Large intestine (tissue), 3 donors: ENCODE data around the gene PPARGC1A. TPM values are rescaled to one million over a fixed set of nuclear protein-coding genes. Genes with fewer than 3 reads are reported as not detected.
A peak's percentile ranks its signal among the peaks of the same experiment; 100 is the strongest.

ENCODE experiments used
- DNase-seq, 2 donors: peaks; one replicate each; pipeline versions ENCODE4 v3.0.0 to v3.0.0-alpha.2; 2013
- H3K27ac ChIP-seq: one replicate; pipeline ENCODE4 v1.5.1; 2013; ENCODE audit warnings: low read length
- H3K27me3 ChIP-seq: 2 replicates; pipeline ENCODE4 v1.6.1; 2013; ENCODE audit warnings: low read length; ENCODE audit not compliant: control insufficient read depth, insufficient read depth
- H3K36me3 ChIP-seq: 2 replicates; pipeline ENCODE4 v1.6.1; 2013; ENCODE audit warnings: low read length; ENCODE audit not compliant: control insufficient read depth, insufficient read depth
- H3K4me1 ChIP-seq: one replicate; pipeline ENCODE4 v1.6.1; 2013; ENCODE audit warnings: low read length; ENCODE audit not compliant: control insufficient read depth, insufficient read depth
- H3K4me3 ChIP-seq: one replicate; pipeline ENCODE4 v1.5.1; 2013; ENCODE audit warnings: low read length
- H3K9me3 ChIP-seq: one replicate; pipeline ENCODE4 v1.6.1; 2013; ENCODE audit warnings: mild to moderate bottlenecking, low read depth, low read length, moderate library complexity; ENCODE audit not compliant: control insufficient read depth
- WGBS: methylation state at CpG from one replicate; pipeline ENCODE4 v1.1.5; 2013; ENCODE audit warnings: low lambda C conversion rate; ENCODE audit not compliant: insufficient coverage; 5-methylcytosine and 5-hydroxymethylcytosine counted together
- polyA plus RNA-seq: library from polyadenylated mRNA; unstranded; fragments of 120-200 nt; gene quantifications from one replicate; pipeline ENCODE4 v1.2.1, GENCODE V29; 2013

The PPARGC1A gene
- polyA plus RNA-seq, 1 donor, result 3.2 TPM

GRCh38 chr4:23915459-23916132 is 25.7 kb upstream of the PPARGC1A start:
- H3K9me3 ChIP-seq, result no peaks in the 10 kb centered on the region
- H3K36me3 ChIP-seq, result no peaks in the 10 kb centered on the region
- no peaks in the 10 kb centered on the region for H3K4me1 ChIP-seq
- no peak overlapping the region for H3K27ac ChIP-seq
- H3K27me3 ChIP-seq, result no peaks in the 10 kb centered on the region
- DNase-seq, result no peak
- no peak overlapping the region for H3K4me3 ChIP-seq
- WGBS, result no CpG with 5 or more reads among the region's 2 CpGs

- no peak overlapping the region for H3K27ac ChIP-seq
- no CpG with 5 or more reads among the region's 2 CpGs for WGBS
- H3K27me3 ChIP-seq, result no peaks in the 10 kb centered on the region
These were observed 22.0 kb upstream of the PPARGC1A start for GRCh38 chr4:23911675-23912455.

GRCh38 chr4:23909671-23910070 is 19.8 kb upstream of the PPARGC1A start:
- Histone ChIP-seq H3K9me3 (no peaks in the 10 kb centered on the region), H3K27me3 (no peaks in the 10 kb centered on the region), H3K4me1 (no peaks in the 10 kb centered on the region), H3K36me3 (no peaks in the 10 kb centered on the region), H3K4me3 (no peak overlapping the region), H3K27ac (no peak overlapping the region)
- no peak for DNase-seq
- WGBS, result no CpG with 5 or more reads among the region's 1 CpG

More at GRCh38 chr4:23911675-23912455, 22.0 kb upstream of the PPARGC1A start:
- Histone ChIP-seq H3K9me3 (no peaks in the 10 kb centered on the region), H3K36me3 (no peaks in the 10 kb centered on the region), H3K4me1 (no peaks in the 10 kb centered on the region), H3K4me3 (no peak overlapping the region)
- no peak for DNase-seq

- H3K9me3 ChIP-seq, result no peaks in the 10 kb centered on the region
- WGBS, result 80% methylated on average over 1 of the region's 3 CpGs
- H3K36me3 ChIP-seq, result no peaks in the 10 kb centered on the region
- H3K27ac ChIP-seq, result no peak overlapping the region
- DNase-seq, result no peak
- no peaks in the 10 kb centered on the region for H3K4me1 ChIP-seq
- H3K4me3 ChIP-seq, result no peak overlapping the region
- no peaks in the 10 kb centered on the region for H3K27me3 ChIP-seq
These were observed 17.0 kb upstream of the PPARGC1A start for GRCh38 chr4:23906839-23907238.

- H3K27ac ChIP-seq, result no peak overlapping the region
- H3K9me3 ChIP-seq, result no peaks in the 10 kb centered on the region
These were observed 14.8 kb upstream of the PPARGC1A start for GRCh38 chr4:23904639-23905071.

GRCh38 chr4:23903859-23904438 is 14.1 kb upstream of the PPARGC1A start:
- Histone ChIP-seq H3K27ac (no peak overlapping the region), H3K27me3 (no peaks in the 10 kb centered on the region), H3K9me3 (no peaks in the 10 kb centered on the region), H3K4me3 (no peak overlapping the region), H3K4me1 (no peaks in the 10 kb centered on the region), H3K36me3 (no peaks in the 10 kb centered on the region)
- DNase-seq, result peak; percentile 33 to 82
- no CpG with 5 or more reads among the region's 7 CpGs for WGBS

More at GRCh38 chr4:23904639-23905071, 14.8 kb upstream of the PPARGC1A start:
- Histone ChIP-seq H3K27me3 (no peaks in the 10 kb centered on the region), H3K4me3 (no peak overlapping the region), H3K36me3 (no peaks in the 10 kb centered on the region), H3K4me1 (no peaks in the 10 kb centered on the region)
- DNase-seq, result no peak
- 83% methylated on average over 2 of the region's 5 CpGs for WGBS

- DNase-seq, result no peak
- no peaks in the 10 kb centered on the region for H3K27me3 ChIP-seq
- no peaks in the 10 kb centered on the region for H3K36me3 ChIP-seq
- 88% methylated on average over 1 of the region's 4 CpGs for WGBS
- H3K4me3 ChIP-seq, result no peak overlapping the region
- no peaks in the 10 kb centered on the region for H3K9me3 ChIP-seq
- no peaks in the 10 kb centered on the region for H3K4me1 ChIP-seq
- no peak overlapping the region for H3K27ac ChIP-seq
These were observed 12.5 kb upstream of the PPARGC1A start for GRCh38 chr4:23902222-23902804.

GRCh38 chr4:23900636-23901035 is 10.8 kb upstream of the PPARGC1A start:
- Histone ChIP-seq H3K36me3 (no peaks in the 10 kb centered on the region), H3K4me3 (no peak overlapping the region), H3K4me1 (no peaks in the 10 kb centered on the region), H3K9me3 (no peaks in the 10 kb centered on the region), H3K27me3 (no peaks in the 10 kb centered on the region), H3K27ac (no peak overlapping the region)
- DNase-seq, result no peak
- no CpG with 5 or more reads among the region's 6 CpGs for WGBS

- DNase-seq, result no peak
- 100% methylated on average over 2 of the region's 4 CpGs for WGBS
These were observed 9.7 kb upstream of the PPARGC1A start for GRCh38 chr4:23899565-23899964.

DNA sequence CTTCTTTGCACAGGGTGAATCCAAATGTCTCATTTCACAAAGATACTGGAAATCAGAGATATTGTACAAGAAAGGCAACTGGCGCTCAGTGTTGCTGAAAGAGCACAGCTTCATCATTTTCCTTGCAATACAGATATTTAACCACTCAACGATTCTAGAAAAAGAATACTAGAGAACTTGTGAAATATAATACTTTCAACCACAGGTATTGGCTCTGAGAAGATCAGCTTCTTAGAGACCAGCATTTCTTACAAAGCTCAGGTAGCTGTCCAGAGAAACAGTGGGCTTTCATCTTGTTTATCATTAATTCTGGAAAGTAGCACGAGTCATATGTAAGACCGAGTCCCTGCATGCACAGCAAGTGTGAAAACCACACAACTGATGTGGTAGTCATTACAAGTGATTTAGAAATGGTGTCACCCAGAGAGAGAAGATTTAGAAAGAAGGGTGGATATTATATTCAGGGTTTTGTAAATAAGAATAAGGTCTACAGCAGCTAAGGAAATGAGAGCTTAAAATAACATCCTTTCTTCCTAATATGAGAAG is 7.8 kb upstream of the PPARGC1A start:
- H3K4me1 ChIP-seq, result no peaks in the 10 kb centered on the region
- no peaks in the 10 kb centered on the region for H3K9me3 ChIP-seq
- no CpG with 5 or more reads among the region's 4 CpGs for WGBS
- no peaks in the 10 kb centered on the region for H3K27me3 ChIP-seq
- no peak for DNase-seq
- H3K4me3 ChIP-seq, result no peak overlapping the region
- H3K27ac ChIP-seq, result no peak overlapping the region
- no peaks in the 10 kb centered on the region for H3K36me3 ChIP-seq

More at GRCh38 chr4:23899565-23899964, 9.7 kb upstream of the PPARGC1A start:
- H3K27ac ChIP-seq, result no peak overlapping the region
- H3K36me3 ChIP-seq, result no peaks in the 10 kb centered on the region
- no peaks in the 10 kb centered on the region for H3K9me3 ChIP-seq
- H3K27me3 ChIP-seq, result no peaks in the 10 kb centered on the region
- no peak overlapping the region for H3K4me3 ChIP-seq
- no peaks in the 10 kb centered on the region for H3K4me1 ChIP-seq
